ENCODE results near the gene ZNF248.

- TF ChIP-seq CTCF (IDR thresholded peaks at IDR 0.05) = no peak
- no peak for TF ChIP-seq POLR2A (IDR thresholded peaks at IDR 0.05)
These were observed 39.0 kb upstream of the ZNF248 start for GRCh38 chr10:37896436-37896835.
